B cell (primary cell): ENCODE measurements around the gene TEDDM1. TPM values are rescaled to one million over a fixed set of nuclear protein-coding genes. Genes with fewer than 3 reads are reported as not detected.

ENCODE experiments used
- ATAC-seq: fragments of 200-7000 bp; cut with Tn5 transposase; one replicate; pipeline ENCODE4 v1.10.0; 2021; ENCODE audit warnings: low read depth, mild to moderate bottlenecking, moderate number of reproducible peaks, moderate library complexity
- CTCF ChIA-PET: fragments of 350-600 bp; sonication (Branson Sonifier 250); formaldehyde crosslinking; loops from one replicate; lab custom pipeline; 2021; ENCODE audit warnings: antibody characterized with exemption, inconsistent platforms; lab: Charles Lee
- POLR2A ChIA-PET: fragments of 350-600 bp; sonication (Branson Sonifier 250); formaldehyde crosslinking; loops from one replicate; lab custom pipeline; 2021; ENCODE audit warnings: antibody characterized with exemption; lab: Charles Lee
- DNase-seq: peaks from one replicate; pipeline ENCODE4 v3.0.0; 2013
- H2AFZ ChIP-seq: 2 replicates; pipeline ENCODE4 v1.6.1; 2012; ENCODE audit warnings: mild to moderate bottlenecking, low read depth, low read length; ENCODE audit not compliant: insufficient read depth, poor library complexity, severe bottlenecking
- H3K27ac ChIP-seq, 2 donors: 1 replicate in 1 of 2; 2 replicates in 1 of 2; pipeline ENCODE4 v1.5.1; 2012 to 2013; ENCODE audit warnings: low read length in 2 of 2, mild to moderate bottlenecking in 2 of 2, moderate library complexity in 1 of 2
- H3K27me3 ChIP-seq, 4 experiments: fragments of 200-600 bp in 1 of 4; sonication (generic) in 1 of 4; replicated peaks in 1 of 4; 1 replicate in 2 of 4; 2 replicates in 2 of 4; pipeline versions ENCODE4 v1.6.1 to v1.7.0; 2013 to 2016; ENCODE audit warnings: low read length in 3 of 4, mild to moderate bottlenecking in 2 of 4, mixed read lengths in 1 of 4, moderate library complexity in 1 of 4; ENCODE audit not compliant: insufficient read depth in 4 of 4, control insufficient read depth in 3 of 4; ENCODE audit errors: control extremely low read depth in 1 of 4
- H3K36me3 ChIP-seq, 2 experiments: replicated peaks in 1 of 2; 1 replicate in 1 of 2; 2 replicates in 1 of 2; pipeline versions ENCODE4 v1.6.1 to v1.7.1; 2013; ENCODE audit warnings: low read length in 1 of 2; ENCODE audit not compliant: insufficient read depth in 2 of 2, control insufficient read depth in 1 of 2; ENCODE audit errors: control extremely low read depth in 1 of 2, extremely low read depth in 1 of 2
- H3K4me1 ChIP-seq, 2 donors: fragments of 200-600 bp in 1 of 2; sonication (generic) in 1 of 2; 1 replicate in 1 of 2; 2 replicates in 1 of 2; pipeline versions ENCODE4 v1.5.1 to v1.6.1; 2013 to 2017; ENCODE audit warnings: low read length in 2 of 2; ENCODE audit not compliant: control insufficient read depth in 2 of 2, insufficient read depth in 2 of 2
- H3K4me2 ChIP-seq: replicated peaks from 2 replicates; pipeline ENCODE3; 2012; ENCODE audit warnings: mild to moderate bottlenecking, low read depth, low read length; ENCODE audit not compliant: poor library complexity, severe bottlenecking
- H3K4me3 ChIP-seq, 5 experiments: fragments of 200-600 bp in 1 of 5; sonication (generic) in 1 of 5; 1 replicate in 3 of 5; 2 replicates in 2 of 5; pipeline versions ENCODE4 v1.5.1 to v1.7.0; 2011 to 2016; ENCODE audit warnings: low read length in 4 of 5, mild to moderate bottlenecking in 4 of 5, low read depth in 2 of 5, control low read depth in 1 of 5, moderate library complexity in 1 of 5; ENCODE audit not compliant: insufficient read depth in 1 of 5; ENCODE audit errors: control extremely low read depth in 1 of 5, extremely low read depth in 1 of 5
- H3K79me2 ChIP-seq: fragments of 200-600 bp; sonication (generic); one replicate; pipeline ENCODE4 v1.6.0; 2016; ENCODE audit warnings: low read length; ENCODE audit not compliant: control insufficient read depth, insufficient read depth
- H3K9ac ChIP-seq: fragments of 200-600 bp; sonication (generic); 2 replicates; pipeline ENCODE4 v1.6.1; 2017; ENCODE audit warnings: mild to moderate bottlenecking, low read length, moderate library complexity
- H3K9me3 ChIP-seq, 3 donors: one replicate each; pipeline versions ENCODE4 v1.6.1 to v1.7.1; 2013; ENCODE audit warnings: low read length in 2 of 3; ENCODE audit not compliant: control insufficient read depth in 2 of 3, insufficient read depth in 1 of 3; ENCODE audit errors: control extremely low read depth in 1 of 3
- H4K20me1 ChIP-seq: 2 replicates; pipeline ENCODE4 v1.6.0; 2012; ENCODE audit warnings: mild to moderate bottlenecking, low read length; ENCODE audit not compliant: insufficient read depth, control insufficient read depth, poor library complexity, severe bottlenecking
- H3K27ac Mint-ChIP-seq: one replicate; pipeline ENCODE4 v1.8.0; 2021; ENCODE audit warnings: mixed read lengths
- H3K27me3 Mint-ChIP-seq: one replicate; pipeline ENCODE4 v1.8.0; 2021; ENCODE audit warnings: mixed read lengths
- H3K4me1 Mint-ChIP-seq: one replicate; pipeline ENCODE4 v1.8.0; 2021; ENCODE audit warnings: mixed read lengths
- H3K4me3 Mint-ChIP-seq: one replicate; pipeline ENCODE4 v1.8.0; 2021; ENCODE audit warnings: mixed read lengths
- H3K9me3 Mint-ChIP-seq: one replicate; pipeline ENCODE4 v1.8.0; 2022; ENCODE audit warnings: mixed read lengths; ENCODE audit not compliant: insufficient read depth
- CTCF ChIP-seq: fragments of 200-600 bp; IDR thresholded peaks from one replicate; pipeline ENCODE4 v1.8.0; 2022; ENCODE audit warnings: antibody characterized with exemption, mild to moderate bottlenecking
- EZH2 ChIP-seq: IDR thresholded peaks from 2 replicates; pipeline ENCODE4 v1.6.1; 2012; ENCODE audit warnings: borderline replicate concordance, low read depth, mild to moderate bottlenecking, moderate library complexity, low read length; ENCODE audit not compliant: insufficient read depth, poor library complexity, severe bottlenecking
- WGBS: methylation state at CpG from one replicate; pipeline ENCODE4 v1.1.5; 2013; ENCODE audit warnings: missing lambda C conversion rate; ENCODE audit not compliant: insufficient coverage; 5-methylcytosine and 5-hydroxymethylcytosine counted together
- intact Hi-C: fragments of 100-400 bp; cut with micrococcal nuclease; formaldehyde crosslinking; loops from one replicate; pipeline ENCODE4 v1.10.0; 2022
- polyA plus RNA-seq: library from polyadenylated mRNA; depleted of rRNA; stranded (reverse); fragments of >200 nt; gene quantifications from 2 replicates; pipeline ENCODE4 v1.2.3, GENCODE V29; 2012
- total RNA-seq, 2 donors: library from RNA; stranded (reverse); fragments of 120-200 nt in 1 of 2; gene quantifications; 1 replicate in 1 of 2; 2 replicates in 1 of 2; pipeline versions ENCODE4 v1.2.3 to v1.2.4, GENCODE V29; 2013 to 2022

TEDDM1 gene
- total and polyA plus RNA-seq, 2 donors (not counting 1 experiment from before 2014, with no cell fraction given) = not detected

DNA sequence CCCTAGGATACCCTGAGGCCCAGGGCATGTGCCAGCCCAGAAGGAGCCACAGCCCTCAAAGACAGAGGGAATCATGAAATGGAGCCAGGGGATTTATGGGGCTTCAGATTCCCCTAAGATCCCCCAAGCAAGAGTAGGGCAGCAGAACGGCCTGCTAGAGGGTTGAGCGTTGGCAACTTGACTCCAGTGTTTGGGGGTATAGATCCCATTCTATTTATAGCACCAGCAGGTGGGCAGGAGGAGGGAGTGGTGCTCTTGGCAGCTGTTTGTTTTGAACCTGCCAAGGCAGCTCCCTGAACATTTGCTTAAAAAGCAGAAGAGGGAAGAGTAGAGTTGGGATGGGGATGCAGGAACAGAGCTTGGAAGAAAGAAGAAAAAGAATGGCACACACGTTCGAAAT, 42.6 kb downstream of the TEDDM1 start:
- ATAC-seq (no peak), DNase-seq (no peak)
- no peak overlapping the region for H3K4me2 ChIP-seq
- no peaks in the 10 kb centered on the region for H3K4me1 Mint-ChIP-seq
- CTCF ChIA-PET = no interaction called here
- no peak overlapping the region for H3K4me3 ChIP-seq
- H3K4me1 ChIP-seq = no peaks in the 10 kb centered on the region
- H2AFZ ChIP-seq = no peak overlapping the region
- no peaks in the 10 kb centered on the region for H3K79me2 ChIP-seq
- H3K4me3 Mint-ChIP-seq = no peak overlapping the region
- POLR2A ChIA-PET = no interaction called here
- H3K9ac ChIP-seq = no peak overlapping the region
- no peaks in the 10 kb centered on the region for H3K9me3 Mint-ChIP-seq
- H3K27ac ChIP-seq = no peak overlapping the region
- H4K20me1 ChIP-seq = no peaks in the 10 kb centered on the region
- H3K36me3 ChIP-seq = no peaks in the 10 kb centered on the region
- intact Hi-C loops = no loop called here
- H3K27me3 ChIP-seq = peaks cover 0 to 3% (median 0%) of the 10 kb centered on the region in 4 experiments
- WGBS = 93% methylated on average over 2 of the region's 4 CpGs
- H3K27ac Mint-ChIP-seq = no peak overlapping the region
- no peaks in the 10 kb centered on the region for H3K9me3 ChIP-seq
- TF ChIP-seq CTCF (no peak), EZH2 (no peak)
- peaks cover 4% of the 10 kb centered on the region for H3K27me3 Mint-ChIP-seq

DNA sequence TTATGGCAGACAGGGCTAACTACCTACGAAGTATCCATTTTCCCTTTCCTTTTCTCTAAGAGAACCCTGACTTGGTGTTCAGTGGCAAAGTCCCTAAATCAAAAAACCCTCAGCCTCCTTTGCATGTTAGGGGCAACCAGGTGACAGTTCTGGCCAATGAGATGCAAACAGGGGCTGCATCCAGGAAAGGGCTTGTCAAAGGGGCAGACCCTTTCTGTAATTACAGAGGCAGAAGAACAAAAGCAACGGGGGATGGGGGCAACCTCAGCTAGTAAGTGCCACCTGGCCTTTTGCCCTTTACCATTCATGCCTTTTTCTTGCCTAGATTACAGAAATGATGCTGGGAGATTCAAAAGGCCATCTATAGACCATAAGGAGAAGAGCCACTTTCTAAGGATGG, 43.3 kb downstream of the TEDDM1 start:
- Mint-ChIP-seq H3K4me3 (no peak overlapping the region), H3K27ac (no peak overlapping the region), H3K9me3 (no peaks in the 10 kb centered on the region), H3K27me3 (peaks cover 4% of the 10 kb centered on the region), H3K4me1 (no peaks in the 10 kb centered on the region)
- ChIA-PET POLR2A (no interaction called here), CTCF (no interaction called here)
- Histone ChIP-seq H3K9me3 (no peaks in the 10 kb centered on the region), H2AFZ (no peak overlapping the region), H3K27ac (no peak overlapping the region), H3K9ac (no peak overlapping the region), H3K27me3 (peaks cover 0 to 3% (median 0%) of the 10 kb centered on the region in 4 experiments), H3K79me2 (no peaks in the 10 kb centered on the region), H3K36me3 (no peaks in the 10 kb centered on the region), H3K4me1 (no peaks in the 10 kb centered on the region), H3K4me2 (no peak overlapping the region), H4K20me1 (no peaks in the 10 kb centered on the region), H3K4me3 (no peak overlapping the region)
- TF ChIP-seq CTCF = no peak
- TF ChIP-seq EZH2 = no peak
- ATAC-seq = no peak
- WGBS = 76% methylated on average over 2 of the region's 2 CpGs
- DNase-seq = no peak
- intact Hi-C loops = no loop called here
